ENCODE results near the gene DSC1.

DNA sequence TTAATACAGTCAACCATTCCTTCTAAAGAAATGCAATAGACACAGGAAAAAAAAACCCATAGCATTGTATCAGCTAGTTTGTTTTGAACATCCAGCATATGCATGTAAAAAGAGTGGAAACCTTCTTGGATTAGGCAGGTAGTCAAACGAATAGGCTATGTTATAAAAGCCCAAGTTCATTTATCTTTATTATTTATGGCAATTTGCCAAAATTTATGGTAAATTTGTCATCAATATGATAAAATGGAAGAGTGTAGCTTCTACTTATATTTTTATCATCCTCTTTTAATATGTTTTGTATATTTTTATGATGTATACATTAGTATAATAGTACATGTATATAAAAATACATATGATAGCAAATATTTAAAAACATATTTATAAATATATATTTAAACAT lies 23.9 kb downstream of the DSC1 start:
- TF ChIP-seq CTCF (IDR thresholded peaks at IDR 0.05) (no peak), POLR2A (IDR thresholded peaks at IDR 0.05) (no peak)
